HG02798 (cell line): ENCODE results near the gene ZSWIM1.
A peak's percentile ranks its signal among the peaks of the same experiment; 100 is the strongest.
"Not testable (repeated sequence)": the region's sequence is repeated elsewhere in the genome, so short reads cannot be mapped to it uniquely, and the experiment has no call there.

ENCODE experiments used
- ATAC-seq: cut with Tn5 transposase; IDR thresholded peaks from one replicate; pipeline ENCODE4 v1.9.1; 2021; ENCODE audit warnings: mild to moderate bottlenecking; ENCODE audit not compliant: unreplicated experiment, poor library complexity

The ZSWIM1 gene

GRCh38 chr20:45853484-45853883 is 27.5 kb upstream of the ZSWIM1 start:
- ATAC-seq: no peak

GRCh38 chr20:45857114-45857881 is 23.7 kb upstream of the ZSWIM1 start, which contains the start of the genes ACOT8 and ZSWIM3:
ACOT8 (minus strand) TSS chr20:45857392; CDS start chr20:45857315, 77 bp downstream.
ZSWIM3 (plus strand) TSS chr20:45857614; CDS start chr20:45857826, 212 bp downstream.
- ATAC-seq: peak; percentile 98

DNA sequence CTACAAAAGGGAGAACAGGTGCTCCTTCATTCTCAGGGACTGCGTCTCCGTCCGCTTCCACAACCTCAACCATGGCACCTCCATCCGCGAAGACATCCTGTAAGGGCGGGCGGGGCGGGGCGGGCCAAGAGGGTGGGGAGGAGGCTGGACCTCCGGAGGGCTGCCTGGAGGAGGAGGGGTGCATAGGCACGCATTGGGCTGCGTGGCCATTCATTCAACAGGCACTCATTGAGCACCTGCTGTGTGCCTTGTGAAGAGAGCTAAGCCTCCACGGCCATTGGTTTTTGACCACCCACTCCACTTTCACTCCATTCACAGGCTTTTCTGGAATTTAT is 23.2 kb upstream of the ZSWIM1 start:
- ATAC-seq: peak; percentile 25

GRCh38 chr20:45859916-45860315 is 21.1 kb upstream of the ZSWIM1 start:
- ATAC-seq: no peak

- ATAC-seq: no peak
Observed at GRCh38 chr20:45860560-45861220, 20.3 kb upstream of the ZSWIM1 start.

DNA sequence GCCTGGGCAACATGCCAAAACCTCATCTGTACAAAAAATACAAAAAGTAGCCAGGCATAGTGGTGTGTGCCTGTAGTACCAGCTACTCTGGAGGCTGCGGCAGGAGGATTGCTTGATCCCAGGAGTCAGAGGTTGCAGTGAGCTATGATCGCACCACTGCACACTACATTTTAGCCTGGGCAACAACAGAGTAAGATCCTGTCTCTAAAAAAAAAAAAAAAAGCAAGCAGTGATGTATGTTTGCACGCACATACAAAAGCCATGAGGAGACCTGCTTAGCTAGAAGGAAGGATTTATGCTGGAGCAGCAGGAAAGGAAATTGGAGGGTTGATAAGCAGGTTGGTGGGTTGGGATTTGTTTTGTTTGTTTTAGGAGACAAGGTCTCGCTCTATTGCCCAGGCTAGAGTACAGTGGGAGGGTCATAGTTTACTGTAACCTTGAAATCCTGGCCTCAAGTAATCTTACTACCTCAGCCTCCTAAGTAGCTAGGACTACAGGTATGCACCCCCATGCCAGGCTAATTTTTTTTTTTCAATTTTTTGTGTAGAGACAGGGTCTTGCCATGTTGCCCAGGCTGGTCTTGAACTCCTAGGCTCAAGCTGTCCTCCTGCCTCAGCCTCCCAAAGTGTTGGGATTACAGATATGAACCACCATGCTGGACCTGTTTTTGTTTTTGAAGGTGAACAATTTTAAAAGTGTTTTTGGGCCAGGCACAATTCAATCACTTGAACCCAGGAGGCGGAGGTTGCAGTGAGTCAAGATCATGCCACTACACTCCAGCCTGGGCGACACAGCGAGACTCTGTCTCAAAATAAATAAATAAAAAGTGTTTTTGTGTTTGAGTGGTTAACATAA is 19.6 kb upstream of the ZSWIM1 start:
- no peak for ATAC-seq

DNA sequence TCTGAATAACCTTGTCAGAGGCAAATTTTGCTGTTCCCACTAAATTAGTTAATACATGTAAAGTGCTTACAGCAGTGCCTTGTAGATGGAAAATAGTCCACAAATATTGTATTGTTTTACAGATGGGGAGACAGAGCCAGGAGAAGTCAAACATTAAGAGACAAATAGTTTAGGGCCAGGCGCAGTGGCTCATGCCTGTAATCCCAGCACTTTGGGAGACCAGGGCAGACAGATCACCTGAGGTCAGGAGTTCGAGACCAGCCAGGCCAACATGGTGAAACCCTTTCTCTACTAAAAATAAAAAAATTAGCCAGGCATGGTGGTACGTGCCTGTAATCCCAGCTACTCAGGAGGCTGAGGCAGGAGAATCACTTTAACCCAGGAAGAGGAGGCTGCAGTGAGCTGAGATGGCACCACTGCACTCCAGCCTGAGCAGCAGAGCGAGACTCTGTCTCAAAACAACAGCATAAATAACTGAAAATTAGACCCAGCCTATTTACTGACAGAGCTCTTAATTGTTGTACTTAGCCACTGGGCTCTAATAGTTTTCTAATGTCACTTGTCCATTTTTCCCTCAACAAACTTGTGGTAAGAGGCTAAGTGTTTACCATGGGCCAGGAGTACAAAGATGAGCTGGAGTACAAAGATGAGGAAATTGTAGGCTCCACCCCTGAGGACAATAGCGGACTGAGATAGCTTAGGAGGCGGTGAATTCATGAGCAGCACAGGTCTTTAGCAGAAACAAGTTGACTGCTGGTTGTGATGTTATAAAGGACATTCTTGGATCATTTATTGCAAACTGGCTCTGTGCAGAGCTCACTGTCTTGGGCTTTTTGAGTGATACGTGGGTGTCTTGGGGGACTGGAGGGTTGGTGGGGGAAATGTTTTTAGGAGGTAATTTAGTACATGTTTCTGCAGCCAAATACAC is 17.2 kb upstream of the ZSWIM1 start:
- ATAC-seq: no peak

DNA sequence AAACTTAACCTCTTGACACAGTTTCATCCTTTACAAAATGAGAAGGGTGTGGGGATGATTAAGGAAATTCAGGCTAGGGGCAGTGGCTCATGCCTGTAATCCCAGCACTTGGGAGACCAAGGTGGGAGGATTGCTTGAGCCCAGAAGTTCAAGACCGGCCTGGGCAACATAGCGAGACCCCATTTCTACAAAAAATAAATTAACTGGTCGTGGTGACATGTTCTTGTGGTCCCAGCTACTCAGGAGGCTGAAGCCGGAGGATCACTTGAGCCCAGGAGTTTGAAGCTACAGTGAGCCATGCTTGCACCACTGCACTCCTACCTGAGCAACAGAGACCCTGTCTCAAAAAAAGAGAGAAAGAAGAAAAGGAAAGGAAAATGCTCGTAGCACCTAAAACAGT is 14.6 kb upstream of the ZSWIM1 start:
- no peak for ATAC-seq

GRCh38 chr20:45867136-45867818 is 13.8 kb upstream of the ZSWIM1 start:
- no peak for ATAC-seq

DNA sequence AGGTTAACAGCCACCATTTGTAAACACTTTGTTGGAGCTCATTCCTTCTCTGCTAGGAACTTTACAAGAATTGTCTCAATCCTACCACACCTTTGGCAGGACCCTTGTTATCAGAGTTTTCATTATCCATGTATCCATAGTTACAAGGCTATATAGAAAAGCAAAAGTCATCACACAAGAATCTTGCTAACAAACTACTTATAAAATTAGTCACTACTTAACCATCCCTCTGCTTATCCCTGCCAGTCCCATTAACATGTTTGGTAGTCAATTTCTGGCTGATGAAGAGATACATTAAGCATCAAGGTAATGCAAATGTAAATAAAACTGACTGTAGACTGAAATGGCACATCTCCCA is 13.2 kb upstream of the ZSWIM1 start:
- ATAC-seq: no peak

- ATAC-seq: no peak
Observed at GRCh38 chr20:45872626-45873025, 8.4 kb upstream of the ZSWIM1 start.

DNA sequence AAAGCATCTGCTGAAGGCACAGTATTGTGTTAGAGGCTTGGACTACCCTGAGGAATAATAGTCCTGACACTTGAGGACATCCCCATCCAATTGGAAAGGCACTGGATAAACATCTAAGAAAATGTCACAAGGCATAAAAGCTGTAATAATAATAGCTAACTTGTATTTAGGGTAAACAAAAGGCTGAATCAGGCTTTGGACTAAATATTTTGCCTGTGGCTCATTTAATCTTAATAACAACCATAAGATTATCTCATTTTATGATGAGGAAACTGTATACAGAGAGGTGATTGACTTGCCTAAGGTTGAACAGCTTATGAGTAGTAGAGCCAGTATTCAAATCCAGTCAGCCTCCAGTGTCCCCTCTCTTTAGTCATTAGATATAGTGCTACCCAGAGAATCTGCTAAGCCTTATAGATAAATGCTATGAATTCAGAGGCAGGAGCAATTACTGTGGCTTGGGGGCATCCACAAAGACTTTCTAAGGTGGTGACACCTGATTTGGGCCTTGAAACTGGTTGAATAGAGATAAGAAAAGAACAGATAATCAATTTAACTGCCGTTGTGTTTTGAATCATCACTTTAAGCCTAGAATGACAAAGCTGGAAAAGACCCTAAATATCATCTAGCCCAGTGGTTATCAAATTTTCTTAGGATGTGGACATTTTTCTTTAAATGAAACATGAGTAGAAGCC is 7.5 kb upstream of the ZSWIM1 start:
- no peak for ATAC-seq

DNA sequence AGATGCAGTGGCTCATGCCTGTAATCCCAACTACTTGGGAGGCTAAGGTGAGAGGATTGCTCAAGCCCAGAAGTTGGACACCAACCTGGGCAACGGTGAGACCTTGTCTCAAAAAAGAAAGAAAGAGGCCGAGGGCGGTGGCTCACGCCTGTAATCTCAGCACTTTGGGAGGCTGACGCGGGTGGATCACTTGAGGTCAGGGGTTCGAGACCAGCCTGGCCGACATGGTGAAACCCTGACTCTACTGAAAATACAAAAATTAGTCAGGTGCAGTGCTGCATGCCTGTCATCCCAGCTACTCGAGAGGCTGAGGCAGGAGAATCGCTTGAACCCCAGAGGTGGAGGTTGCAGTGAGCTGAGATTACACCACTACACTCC is 6.9 kb upstream of the ZSWIM1 start:
- ATAC-seq: not testable (repeated sequence)

- no peak for ATAC-seq
Observed at GRCh38 chr20:45874576-45874975, 6.5 kb upstream of the ZSWIM1 start.

- ATAC-seq: no peak
Observed at GRCh38 chr20:45878076-45878761, 2.8 kb upstream of the ZSWIM1 start.

DNA sequence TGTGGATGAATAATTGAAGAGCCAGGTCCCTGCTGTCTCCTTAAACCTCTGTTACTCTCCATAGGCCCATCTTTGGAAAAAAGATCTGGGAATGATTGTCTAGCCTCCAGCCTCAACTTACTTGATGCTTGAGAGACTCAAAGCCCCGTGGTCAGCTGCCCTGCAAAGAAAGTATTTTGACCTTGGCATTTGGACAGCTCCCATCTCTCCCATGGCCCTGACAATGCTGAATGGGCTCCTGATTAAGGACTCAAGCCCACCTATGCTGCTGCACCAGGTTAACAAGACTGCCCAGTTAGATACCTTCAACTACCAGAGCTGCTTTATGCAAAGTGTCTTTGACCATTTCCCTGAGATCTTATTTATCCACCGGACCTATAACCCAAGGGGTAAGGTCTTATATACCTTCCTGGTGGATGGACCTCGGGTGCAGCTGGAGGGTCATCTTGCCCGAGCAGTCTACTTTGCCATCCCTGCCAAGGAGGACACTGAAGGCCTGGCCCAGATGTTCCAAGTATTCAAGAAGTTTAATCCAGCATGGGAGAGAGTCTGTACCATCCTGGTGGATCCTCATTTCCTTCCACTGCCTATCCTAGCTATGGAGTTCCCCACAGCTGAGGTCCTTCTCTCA is 1.6 kb downstream of the ZSWIM1 start:
- ATAC-seq: no peak

DNA sequence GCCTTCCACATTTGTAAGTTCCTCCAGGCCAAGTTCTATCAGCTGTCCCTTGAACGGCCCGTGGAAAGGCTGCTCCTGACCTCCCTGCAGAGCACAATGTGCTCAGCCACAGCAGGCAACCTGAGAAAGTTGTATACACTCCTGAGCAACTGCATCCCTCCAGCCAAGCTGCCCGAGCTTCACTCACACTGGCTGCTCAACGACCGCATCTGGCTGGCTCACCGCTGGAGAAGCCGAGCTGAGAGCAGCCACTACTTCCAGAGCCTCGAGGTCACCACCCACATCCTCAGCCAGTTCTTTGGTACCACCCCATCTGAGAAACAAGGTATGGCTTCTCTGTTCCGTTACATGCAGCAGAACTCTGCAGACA is 2.1 kb downstream of the ZSWIM1 start:
- ATAC-seq: no peak
